Activated CD4-positive, CD25-positive, alpha-beta regulatory T cell treated with anti-CD3 and anti-CD28 coated beads, Interleukin-2, amount 50 U/mL, for 16 hours (primary cell): ENCODE data around the gene MSI2.

Experiments
- DNase-seq: peaks from one replicate; pipeline ENCODE4 v3.0.0-alpha.2; 2020; ENCODE audit warnings: low read depth, low spot score

MSI2 gene

DNA sequence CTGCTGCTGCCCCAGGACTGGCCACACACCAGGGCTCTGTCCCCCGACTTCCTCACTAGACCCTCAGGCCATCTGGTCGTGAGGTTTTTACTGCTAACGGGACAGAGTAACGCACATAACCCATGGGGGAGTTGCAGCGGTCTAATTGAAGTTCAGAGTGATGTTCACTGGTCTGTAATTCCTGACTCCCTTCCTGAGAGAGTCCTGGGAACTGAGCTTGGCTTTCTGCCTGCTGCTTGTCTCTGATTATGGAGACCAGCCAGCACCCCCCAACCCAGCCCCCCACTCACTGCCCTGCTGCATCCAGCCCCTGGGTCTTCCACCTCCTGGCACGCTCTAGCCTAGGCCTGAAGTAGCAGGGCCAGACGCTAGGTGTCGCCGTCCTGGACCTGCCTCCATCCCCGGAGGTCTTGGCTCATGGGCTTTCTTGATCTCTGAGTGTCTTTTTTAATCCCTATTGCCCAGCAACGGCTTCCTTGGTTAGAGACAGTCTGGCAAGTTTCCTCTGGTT lies 295.8 kb downstream of the MSI2 start:
- no peak for DNase-seq

DNA sequence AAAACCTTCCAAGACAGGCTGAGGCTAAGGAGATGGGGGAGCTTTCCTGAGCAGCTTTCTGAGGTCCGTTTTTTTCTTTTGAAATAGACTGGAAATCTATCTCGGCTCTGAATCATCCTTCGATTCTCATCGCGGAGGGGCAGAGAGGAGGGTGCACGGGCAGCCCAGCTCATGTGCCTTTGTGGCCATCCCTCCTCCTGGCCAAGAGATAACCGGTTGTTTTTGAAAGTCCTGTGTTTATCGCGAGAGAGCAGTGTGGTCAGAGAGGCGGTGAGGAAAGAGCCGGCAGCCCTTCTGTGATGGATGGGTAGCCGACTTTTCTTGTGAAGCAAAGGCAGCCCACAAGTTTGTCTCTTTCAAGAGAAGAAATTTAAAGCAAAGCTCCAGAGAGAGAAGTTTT lies 297.2 kb downstream of the MSI2 start:
- DNase-seq, result no peak

DNA sequence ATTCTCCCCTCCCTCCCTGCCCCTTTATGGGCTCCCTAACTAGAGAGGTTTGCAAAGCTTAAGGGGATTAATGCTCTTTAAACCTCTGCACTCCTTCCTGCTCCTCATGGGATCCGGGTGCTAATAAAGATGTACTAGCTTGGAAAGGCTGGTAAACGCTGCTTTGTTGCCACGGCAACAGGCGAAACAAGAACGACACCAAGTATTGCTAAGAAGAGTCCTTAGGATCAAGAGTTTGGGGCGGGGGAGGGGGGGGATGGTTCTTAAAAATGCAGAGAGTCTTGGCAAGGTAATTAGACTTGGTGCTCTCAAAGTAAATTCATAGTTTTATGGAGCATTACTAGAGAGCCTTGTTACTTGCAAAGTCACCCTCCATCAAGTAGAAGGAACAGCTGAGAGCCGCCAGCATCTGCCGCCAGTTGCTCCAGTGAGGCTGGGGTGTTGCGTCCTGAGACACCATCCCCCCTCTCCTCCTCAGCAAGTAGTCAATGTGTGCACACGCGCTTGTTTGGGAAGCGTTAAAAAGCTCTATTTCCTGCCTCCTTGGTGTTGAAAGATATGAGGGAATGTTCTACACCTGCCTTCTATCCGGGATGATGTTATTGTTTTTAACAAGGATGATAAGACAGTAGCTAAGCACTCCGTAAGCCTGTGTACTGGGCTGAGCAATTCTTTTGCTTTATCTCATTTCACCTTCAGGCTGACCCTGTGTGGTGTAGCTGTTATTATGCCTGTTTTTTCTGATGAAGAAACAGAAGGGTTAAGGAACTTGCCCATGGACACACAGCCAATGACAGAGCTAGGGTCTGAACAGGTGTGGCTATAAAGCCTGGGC lies 297.9 kb downstream of the MSI2 start:
- DNase-seq, result no peak

DNA sequence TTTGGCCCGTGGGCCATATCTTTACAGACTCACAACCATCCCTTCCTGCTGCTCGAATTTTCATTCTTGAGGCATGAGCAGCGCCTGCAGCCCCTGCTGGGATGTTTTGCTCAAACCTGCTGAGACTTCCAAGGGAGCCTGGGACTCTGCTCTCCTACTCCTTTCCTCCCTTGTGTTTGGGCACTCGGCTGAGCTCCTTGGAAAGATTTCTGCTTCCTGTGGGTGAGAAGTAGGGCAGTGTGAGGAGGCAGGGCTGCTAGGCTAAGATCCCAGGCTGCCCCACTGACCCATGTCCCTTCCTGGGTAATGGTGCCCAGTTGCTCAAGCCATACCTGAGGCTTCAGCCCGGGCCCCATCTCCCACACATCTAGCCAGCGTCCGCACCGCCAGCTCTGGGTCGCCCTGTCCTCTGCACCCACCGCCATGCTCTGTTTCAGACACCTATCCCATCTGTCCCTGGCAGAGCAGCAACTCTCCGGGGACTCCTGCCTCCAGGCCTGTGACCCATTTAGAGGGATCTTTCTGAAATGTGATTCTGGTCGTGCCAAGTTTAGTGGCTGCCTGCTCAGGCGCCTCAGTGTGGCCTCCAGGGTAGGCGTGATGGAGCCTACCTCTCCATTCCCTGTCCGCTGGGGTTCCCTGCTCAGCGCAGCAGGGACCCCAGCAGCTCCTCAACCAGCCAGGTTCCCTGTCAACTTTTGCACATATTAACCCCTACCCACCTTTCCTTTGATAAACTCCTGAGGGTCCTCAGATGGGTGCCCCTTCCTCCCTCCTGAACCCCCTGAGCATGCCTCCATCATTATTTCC lies 298.7 kb downstream of the MSI2 start:
- no peak for DNase-seq

DNA sequence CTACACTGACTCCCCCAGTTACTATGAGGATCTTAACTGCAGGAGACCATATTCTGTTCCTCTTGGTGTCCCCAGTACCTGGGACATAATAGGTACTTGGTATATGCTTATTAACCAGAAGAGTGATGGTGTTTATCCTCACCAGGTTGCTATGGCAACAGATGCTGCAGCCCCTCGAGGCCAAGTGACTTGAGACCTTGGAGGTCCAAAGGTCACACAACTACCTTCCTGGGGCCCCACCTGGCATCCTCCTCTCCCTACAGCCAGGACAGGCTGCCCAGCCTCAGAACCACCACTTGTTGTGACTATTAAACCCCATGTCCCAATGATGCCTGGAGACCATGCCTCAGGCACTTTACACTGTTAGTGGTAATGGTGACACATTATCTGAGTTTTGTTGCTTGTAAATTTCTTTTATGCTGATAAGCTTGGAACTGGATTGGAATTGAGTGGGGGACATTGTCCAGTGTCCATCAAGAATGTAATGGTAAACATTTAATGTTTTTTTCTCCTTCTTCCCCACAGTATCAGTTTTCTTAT lies 299.4 kb downstream of the MSI2 start:
- no peak for DNase-seq

DNA sequence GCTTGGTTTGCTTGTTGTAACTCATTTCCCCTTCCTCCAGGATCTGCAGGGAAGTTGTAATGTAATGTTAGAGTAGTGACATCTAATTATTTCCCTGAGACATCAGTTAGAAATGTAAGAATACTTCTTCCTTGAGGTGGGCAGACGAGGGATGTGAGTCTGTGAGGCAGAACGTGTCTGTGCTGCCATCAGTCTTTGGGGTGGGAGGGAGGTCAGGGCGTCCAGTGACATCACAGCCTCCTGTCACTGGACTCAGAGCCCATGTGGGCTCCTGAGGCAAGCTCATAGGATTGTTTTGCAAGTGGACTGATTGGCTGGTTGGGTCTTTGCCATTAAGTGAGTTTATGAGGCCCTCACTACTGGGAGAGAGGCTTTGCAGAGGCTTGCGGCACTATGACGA lies 300.0 kb downstream of the MSI2 start:
- DNase-seq, result no peak

DNA sequence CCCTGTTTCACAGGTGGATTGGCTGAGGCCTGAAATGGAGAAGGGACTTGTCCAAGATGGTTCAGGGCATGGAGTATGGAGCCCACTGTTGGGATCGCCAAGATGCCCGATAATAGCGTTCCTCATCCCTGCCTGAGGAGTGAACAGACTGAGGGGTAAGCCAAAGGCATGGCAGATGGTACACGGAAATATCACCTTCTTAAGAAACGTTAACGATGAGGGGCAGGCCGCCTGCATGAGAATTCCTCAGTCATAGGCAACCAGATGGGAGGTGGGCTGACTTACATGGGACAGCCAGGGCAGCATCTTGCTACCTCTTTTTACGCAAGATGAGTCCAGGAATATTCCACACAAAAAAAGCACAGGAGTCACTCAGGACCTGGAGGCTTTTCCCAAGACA lies 300.7 kb downstream of the MSI2 start:
- no peak for DNase-seq

DNA sequence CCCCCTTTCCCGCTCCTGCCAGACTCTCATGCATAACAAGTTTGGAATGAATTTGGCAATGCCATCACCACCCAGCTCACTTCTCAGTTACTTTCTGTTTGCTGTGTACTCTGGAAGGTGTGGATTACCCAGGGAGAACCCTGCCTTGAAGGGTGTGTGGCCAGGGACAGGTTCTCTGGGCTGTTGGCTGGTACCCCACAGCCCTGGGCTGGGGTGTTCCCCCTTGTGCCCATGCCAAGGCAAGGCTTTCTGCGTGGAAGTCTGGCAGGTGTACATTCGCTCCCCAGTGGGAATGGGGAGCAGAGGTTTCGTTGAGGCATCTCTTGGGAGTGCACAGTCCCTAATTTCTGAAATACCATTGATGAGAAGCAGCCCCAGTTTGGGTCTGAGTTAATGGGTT lies 301.1 kb downstream of the MSI2 start:
- no peak for DNase-seq

DNA sequence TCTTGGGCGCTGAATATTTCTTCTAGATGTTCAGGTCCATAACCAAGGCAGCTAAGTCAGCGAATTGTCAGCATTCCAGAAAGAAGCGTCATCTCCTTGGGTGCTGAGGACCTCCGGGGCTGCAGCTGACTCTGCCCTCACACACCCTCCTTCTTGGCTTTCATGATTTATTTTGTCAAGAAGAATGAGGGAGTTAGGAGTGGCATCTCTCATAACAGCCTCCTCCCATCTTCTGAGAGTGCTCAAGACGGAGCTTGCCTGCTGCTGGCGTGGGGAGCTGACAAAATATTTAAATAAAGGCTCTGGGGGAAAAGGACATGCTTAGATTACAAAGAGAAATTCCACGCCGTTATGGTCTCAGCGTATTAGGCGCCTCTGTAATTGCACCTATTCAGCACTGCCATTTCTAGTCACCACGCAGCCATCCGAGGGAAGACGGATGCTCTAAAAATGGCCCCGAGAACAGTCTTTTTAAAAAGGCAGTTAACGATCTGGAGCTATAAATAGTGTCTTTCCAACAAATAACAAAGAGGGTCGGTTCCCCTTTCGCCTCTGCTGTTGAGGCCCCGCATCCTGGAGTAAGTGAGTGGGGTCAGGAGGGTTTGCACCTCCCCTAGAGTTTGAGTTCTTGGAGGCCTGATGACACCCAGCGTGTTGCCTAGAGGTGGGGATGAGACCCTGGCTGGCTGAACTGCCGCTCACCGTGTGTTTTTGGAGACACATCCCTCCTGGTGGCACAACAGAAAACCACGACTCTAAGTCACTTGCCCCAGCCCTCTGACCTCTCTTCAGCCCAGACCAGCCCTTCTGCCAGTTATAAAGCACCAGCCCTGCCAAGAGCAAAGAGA lies 301.7 kb downstream of the MSI2 start:
- no peak for DNase-seq

DNA sequence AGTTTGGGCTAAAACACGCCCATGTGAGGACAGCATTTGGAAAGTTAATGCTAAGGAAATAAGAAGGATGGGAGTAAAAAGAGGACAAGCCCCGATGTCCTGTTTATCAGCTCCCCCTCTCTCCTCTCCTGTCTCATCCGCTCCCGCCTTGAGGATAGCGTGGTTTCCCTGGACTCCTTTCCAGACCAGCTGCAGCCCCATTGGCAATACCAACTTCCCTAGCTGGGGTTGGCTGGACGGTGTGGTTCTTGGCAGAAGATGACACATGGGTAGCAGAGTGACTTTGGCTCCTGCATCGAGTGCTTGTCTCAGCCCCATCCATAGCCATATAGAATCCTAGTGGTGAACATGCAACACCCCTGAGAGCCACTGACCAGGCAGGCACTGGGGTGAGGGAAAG lies 302.9 kb downstream of the MSI2 start:
- no peak for DNase-seq

DNA sequence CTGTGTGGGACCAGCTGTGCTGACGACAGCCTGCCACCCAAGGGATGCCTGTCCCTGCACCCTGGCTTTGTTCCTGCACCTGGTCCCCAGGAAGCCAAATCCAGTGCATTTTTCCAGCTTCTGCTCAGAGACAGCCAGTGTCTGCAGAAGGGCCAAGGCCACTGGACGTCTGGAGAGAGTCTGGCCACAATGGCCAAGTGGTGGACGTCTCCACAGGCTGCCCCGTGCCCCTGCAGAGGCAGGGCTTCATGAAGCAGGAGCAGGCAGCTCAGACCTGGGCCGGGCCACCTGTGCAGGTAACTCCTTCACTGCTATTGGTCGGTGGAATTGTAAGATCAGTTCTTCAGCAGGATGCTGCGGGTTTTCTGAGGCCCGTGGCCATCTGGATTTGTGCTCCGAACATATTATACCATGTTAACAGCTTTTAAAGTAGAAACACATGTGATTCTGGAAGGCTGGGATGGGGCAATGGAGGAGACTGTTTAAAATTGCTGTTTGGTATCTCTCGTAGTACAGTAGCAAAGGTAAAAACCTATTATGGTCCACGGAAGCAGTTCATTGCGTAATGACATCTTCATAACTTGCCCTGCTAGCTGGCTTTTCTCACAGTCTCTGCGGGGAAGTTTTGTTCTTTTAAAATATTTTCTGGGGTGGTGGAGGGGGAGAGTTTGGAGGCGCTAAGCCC lies 303.5 kb downstream of the MSI2 start:
- no peak for DNase-seq

DNA sequence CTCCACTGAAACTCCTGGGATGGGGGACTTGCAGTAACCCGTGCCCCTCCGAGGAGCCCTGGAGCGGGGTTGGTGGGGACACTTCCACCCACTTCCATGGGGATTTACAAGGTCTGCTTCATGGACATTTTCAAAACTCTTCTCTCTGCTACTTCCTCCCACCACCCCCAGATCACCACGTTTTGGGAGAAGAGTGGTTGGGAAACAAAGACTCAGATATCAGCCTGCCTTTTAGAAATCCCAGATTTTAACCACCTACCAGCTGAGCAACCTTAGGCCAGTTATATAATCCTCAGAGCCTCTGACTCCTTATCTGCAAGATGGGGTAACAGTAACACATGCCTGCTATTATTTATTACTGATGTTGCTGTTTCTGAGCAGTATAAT lies 304.0 kb downstream of the MSI2 start:
- DNase-seq, result no peak

DNA sequence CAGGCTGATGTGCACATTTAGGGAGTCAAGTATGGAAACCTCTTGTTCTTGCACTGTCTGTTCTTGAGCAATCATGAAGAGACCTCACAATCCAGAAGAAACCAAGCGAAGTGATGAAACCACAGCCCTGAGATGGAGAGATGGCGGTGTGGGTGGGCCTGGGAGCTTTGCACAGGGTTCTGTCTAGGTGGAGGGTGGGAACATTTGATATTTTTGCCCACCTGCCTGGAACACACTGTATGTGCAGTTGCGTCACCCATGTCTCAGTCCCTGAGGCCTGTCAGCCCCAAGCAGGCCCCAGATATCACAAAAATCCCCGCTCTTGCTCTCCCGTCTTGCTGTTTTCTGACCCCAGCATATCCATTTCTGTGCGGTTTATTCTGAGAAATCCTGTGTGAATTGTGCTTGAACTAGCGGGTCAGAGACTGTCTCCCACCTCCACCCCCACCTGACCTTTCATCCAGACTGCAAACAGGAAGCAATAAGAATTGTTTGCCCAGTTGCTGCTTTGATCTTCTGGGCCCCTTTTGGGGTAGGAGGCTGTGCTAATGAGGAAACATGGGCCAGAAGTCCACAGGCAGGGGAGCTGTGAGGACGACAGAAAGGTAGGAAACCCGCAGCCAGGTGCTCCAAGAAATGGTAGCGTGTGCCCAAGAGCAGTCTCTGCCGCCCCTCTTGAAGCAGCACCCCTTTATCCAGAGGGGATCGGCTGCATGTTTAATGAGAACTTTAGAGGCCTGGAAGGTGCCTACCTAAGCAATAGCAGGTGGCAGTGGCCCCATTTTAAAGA lies 304.9 kb downstream of the MSI2 start:
- no peak for DNase-seq

DNA sequence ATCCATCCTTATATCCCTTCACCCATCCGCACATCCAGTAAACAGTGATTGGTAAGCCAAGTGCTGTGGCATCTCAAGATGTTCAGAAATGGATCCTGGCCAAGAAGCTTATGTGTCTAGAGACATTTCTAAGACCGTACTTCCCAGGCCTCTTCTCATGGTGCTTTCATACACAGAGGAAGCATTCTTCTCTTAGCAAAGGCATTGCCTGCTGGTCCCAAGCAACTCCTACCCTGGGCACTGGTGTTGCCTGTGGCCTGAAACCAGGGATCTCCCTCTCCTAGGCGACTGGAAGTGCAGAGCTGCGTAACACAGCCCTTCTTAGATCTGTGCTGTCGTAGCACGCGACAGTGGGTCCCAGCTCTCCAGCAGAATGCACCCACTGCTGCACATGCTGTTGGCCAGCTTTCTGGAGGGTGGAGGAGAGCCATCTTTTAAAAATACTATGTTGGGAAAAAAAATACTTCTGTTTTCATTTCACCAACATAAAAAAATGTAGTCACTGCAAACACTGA lies 305.9 kb downstream of the MSI2 start:
- no peak for DNase-seq

DNA sequence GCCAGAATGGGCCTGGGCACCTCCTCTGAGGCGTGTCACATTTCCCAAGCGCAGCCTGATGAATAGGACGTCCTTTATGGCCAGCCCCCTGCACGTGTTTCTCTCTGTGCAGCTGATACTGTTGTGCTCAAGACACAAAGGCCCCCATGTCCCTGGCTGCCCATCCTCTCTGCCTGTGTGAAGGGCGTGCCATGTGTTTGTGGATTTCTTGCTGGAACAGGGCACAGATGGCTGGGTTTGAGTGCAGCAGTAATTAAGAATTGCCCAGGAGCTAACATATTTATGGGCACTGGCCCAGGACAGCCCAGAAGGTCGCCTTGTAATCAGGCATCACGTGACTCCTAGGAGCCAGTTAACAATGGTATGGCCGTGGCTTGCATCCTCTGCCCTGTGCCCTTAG lies 307.6 kb downstream of the MSI2 start:
- no peak for DNase-seq

DNA sequence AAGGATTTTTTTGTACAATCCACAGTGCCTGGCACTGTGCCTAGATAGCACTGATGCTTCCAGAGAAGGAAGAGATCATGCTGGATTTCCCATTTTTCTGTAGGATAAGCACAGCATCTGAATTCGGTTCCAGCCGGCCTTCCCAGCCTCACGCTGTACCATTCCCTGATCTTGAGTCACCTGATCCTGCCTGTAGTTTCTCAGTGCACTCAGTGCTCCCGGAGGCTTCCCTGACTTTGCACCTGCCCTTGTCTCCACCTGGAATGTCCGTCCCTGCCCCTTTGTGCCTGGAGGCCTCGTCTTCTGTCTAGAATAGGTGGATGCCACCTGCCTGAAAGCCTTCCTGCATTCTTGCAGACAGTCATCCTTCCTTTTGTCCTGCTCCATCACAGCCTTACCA lies 308.9 kb downstream of the MSI2 start:
- DNase-seq, result no peak

DNA sequence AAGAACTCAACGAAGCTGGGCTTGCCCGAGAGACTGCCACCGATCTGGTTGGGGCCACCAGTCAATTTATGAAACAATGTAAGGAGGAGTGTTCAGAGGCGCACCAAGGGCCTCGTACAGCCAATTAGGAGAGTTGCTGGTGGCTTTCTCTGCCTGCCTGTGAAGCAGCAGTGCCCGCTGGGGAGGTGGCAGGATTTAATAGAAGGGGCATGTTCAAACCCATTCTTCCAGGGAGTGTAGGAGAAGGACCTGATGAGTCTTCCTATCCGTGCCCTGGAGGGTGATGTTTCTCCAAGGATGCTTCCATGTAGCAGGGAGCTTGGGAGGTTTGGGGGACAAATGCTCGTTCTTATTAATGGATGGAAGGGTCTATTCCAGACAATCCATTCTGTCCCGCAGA lies 310.4 kb downstream of the MSI2 start:
- DNase-seq, result no peak

DNA sequence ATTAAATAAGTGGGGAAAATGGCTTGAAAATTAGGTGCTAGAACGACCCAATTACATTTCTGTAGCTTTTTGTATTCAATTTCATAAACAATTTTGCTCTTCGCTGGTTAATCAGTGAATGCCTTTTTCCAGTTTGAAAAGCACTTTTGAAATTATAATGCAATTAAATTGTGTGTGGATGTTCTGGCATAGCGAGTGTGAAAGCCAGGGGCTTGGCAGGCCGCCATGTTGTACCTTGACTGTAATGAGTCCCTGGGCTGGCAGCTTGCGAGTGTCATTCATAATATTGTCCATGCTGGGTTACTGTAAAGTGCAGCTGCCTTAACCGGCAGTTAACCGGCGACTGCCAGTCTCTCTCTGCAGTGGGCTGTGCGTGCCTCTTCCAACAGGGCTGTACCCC lies 310.9 kb downstream of the MSI2 start:
- no peak for DNase-seq

DNA sequence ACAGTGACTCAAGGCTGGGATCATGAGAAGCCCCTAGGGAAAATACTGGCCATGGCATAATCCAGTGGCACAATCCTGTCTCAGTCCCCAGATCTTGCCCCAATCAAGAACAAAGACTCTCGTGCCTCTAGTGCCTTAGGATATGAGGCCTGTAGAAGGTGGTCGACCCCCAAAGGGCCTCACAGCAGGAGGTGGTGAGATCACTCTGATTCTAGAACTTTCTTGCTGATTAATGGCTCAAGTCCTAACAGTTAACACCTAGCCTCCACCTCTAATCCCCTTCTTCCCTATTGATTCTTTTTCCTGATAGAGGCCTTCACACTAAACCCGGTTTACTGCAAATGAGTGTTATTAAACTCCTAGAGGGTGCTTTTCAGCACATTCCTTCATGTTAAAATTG lies 312.0 kb downstream of the MSI2 start:
- no peak for DNase-seq

DNA sequence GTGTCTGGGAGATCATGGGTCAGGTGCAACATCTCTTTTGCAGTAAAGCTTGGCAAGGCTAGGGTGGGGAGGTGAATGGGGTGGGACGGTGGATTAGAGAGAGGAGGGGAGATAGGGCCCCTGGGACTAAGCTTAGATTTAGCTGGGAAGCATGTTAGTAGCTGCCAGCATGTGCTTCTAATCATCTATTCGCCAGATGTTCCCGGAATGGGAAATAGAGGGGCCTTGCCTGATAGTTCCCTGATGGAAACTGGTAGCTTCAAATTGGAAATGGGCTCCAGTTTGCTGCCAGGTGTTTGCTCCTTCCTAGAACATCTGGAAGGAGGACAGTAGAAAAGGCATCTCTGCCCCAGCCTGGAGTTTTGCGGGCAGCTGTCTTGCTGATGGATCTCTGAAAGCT lies 312.7 kb downstream of the MSI2 start:
- no peak for DNase-seq
